Activated naive CD4-positive, alpha-beta T cell treated with anti-CD3 and anti-CD28 coated beads, Interleukin-2, amount 10 ng/mL, durations not matched to agents 7 days and 5 days (primary cell): Measurements from ENCODE around the gene JAZF1.
A peak's percentile ranks its signal among the peaks of the same experiment; 100 is the strongest.

ENCODE experiments used
- CTCF ChIA-PET: fragments of 350-600 bp; sonication (Branson Sonifier 250); formaldehyde crosslinking; loops from one replicate; lab custom pipeline; 2021; ENCODE audit warnings: antibody characterized with exemption; lab: Charles Lee
- DNase-seq: peaks from one replicate; pipeline ENCODE4 v3.0.0-alpha.2; 2020
- H3K27ac Mint-ChIP-seq: one replicate; pipeline ENCODE4 v1.8.0; 2021; ENCODE audit warnings: mild to moderate bottlenecking, moderate library complexity, mixed read lengths
- H3K27me3 Mint-ChIP-seq: one replicate; pipeline ENCODE4 v1.8.0; 2021; ENCODE audit warnings: mild to moderate bottlenecking, mixed read lengths
- H3K36me3 Mint-ChIP-seq: one replicate; pipeline ENCODE4 v1.8.0; 2021; ENCODE audit warnings: mixed read lengths
- H3K4me1 Mint-ChIP-seq: one replicate; pipeline ENCODE4 v1.8.0; 2021; ENCODE audit warnings: mixed read lengths
- H3K4me3 Mint-ChIP-seq: one replicate; pipeline ENCODE4 v1.8.0; 2021; ENCODE audit warnings: mild to moderate bottlenecking, moderate library complexity, mixed read lengths
- H3K9me3 Mint-ChIP-seq: one replicate; pipeline ENCODE4 v1.8.0; 2021; ENCODE audit warnings: mixed read lengths

Gene JAZF1

DNA sequence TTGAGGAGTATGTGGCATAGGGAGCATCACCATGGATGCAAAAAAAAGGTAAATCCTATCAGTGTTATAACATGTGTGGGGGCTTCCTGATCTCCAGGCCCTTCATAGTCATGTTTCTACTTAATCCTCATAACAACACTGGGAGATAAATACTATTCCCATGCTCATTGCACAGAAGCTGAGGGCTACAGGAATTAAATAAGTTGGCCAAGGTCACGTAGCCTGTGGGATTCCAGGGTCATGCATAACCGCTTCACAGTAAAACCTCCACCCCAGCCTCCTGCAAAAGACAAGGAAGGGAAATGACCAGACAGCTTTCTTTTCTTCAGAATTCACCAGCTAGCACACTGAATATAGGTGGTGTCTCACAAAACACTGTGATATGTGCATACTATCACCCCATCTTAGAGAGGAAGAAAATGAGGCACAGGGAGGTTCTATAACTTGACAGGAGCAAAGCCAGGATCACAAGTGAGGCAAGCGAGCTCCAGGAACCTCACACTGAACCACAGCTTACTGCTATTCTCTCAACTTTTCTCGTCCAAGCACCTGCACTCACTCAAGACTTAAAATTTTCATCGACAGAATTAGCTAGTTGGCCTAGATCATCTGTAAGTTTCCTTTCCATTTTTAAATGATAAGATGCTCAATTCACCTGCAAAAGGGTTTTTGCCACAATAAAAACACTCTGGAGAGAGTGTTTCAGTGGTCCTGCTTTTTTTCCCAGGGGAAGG is 13.4 kb downstream of the JAZF1 start:
- CTCF ChIA-PET: no interaction called here
- no peak for DNase-seq
- H3K36me3 Mint-ChIP-seq: no peaks in the 10 kb centered on the region
- no peak overlapping the region for H3K4me3 Mint-ChIP-seq
- H3K27me3 Mint-ChIP-seq: no peaks in the 10 kb centered on the region
- H3K9me3 Mint-ChIP-seq: no peaks in the 10 kb centered on the region
- no peaks in the 10 kb centered on the region for H3K4me1 Mint-ChIP-seq
- no peak overlapping the region for H3K27ac Mint-ChIP-seq

DNA sequence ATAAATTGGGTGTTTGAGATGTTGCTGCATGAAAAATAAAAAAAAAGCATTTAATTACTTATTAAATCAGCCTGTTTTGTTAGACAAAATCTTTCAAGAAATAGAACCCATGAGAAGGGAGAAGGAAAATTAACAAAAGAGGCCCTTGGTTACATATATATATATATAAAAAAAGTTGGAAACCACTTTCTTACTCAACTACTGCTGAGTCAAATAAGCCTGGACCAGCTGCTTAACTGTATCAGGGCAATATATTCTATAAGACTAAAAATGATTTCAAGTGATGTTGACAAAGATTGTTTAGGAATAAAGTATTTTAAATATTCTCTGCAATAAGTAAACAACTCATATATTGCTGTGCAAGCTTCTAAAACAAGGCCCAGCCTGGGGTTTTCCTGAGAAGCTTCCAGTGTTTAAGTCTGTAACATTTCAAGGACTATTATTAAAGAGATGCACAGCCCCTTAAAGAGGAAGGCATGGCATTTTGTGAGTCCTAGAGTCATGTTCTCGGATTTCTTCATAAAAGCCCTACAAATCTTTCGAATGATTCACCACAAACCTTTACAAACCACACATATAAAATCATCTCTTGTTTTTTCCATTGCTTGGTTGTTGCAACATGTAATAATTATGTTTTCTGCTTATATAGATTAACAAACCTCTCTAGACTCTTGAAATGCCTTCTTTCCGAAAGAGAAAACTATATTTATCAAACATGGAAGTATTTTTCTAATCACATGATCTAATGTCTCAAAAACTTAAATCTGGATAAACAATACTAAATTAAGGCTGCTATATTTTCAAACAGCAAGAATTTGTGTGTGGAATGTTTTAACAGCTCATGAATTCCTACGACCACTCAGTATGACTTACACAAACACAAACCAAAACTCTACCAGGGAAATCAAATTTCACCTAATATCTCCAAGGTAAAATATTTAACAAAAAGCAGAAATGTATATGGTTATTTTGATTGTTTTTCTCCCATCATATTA is 14.3 kb downstream of the JAZF1 start:
- Mint-ChIP-seq H3K4me3 (no peak overlapping the region), H3K27me3 (no peaks in the 10 kb centered on the region), H3K27ac (no peak overlapping the region), H3K9me3 (no peaks in the 10 kb centered on the region), H3K4me1 (no peaks in the 10 kb centered on the region), H3K36me3 (no peaks in the 10 kb centered on the region)
- CTCF ChIA-PET: interaction anchor here (1.2 to 1.4 kb wide), 2 partner anchors 8 to 12 kb away, joined by 3 read pairs; no protein-coding TSS in a partner anchor
- DNase-seq: no peak

DNA sequence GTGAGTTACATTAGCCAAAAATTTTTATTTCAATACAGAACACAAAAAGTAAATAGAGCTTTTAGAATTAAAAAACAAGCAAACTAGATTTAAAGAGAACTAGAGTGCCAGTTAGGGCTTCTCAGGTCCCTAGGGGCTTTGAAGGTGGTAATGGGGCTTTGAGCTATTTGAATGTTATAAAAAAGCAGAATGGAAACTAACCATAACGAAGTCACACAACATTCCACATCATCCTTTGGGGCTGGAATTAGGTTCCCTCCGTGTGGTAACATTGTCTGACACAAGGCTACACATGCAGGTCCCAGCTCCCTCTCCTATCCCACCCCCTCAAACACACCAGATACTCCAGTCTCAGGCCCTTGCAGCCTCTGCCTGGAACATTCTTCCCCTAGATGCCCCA is 15.3 kb downstream of the JAZF1 start:
- Mint-ChIP-seq H3K4me1 (no peaks in the 10 kb centered on the region), H3K9me3 (no peaks in the 10 kb centered on the region), H3K27ac (no peak overlapping the region), H3K36me3 (no peaks in the 10 kb centered on the region), H3K4me3 (no peak overlapping the region), H3K27me3 (no peaks in the 10 kb centered on the region)
- CTCF ChIA-PET: interaction anchor here (1.2 to 1.4 kb wide), 2 partner anchors 9 to 13 kb away, joined by 3 read pairs; no protein-coding TSS in a partner anchor
- no peak for DNase-seq

DNA sequence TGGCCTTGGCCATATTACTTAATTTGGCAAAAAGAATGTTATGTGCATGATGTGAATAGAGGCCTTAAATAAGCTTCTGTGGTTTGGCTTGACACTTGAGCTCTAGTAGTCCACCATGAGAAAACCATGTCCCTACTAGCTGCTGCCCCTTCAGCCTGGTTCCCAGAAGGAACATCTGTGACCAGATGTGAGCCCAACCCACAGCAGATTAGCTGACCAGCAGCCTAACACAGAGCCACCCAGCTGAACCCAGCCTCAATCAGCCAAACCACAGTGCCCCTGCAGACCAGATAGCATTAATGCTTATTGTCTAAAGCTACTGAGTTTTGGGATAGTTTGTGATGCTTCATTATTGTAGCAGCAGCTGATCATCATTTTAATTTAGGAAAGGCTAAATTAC is 16.6 kb downstream of the JAZF1 start:
- Mint-ChIP-seq H3K27me3 (no peaks in the 10 kb centered on the region), H3K36me3 (no peaks in the 10 kb centered on the region), H3K4me1 (no peaks in the 10 kb centered on the region), H3K27ac (no peak overlapping the region), H3K4me3 (no peak overlapping the region), H3K9me3 (no peaks in the 10 kb centered on the region)
- CTCF ChIA-PET: no interaction called here
- DNase-seq: no peak

DNA sequence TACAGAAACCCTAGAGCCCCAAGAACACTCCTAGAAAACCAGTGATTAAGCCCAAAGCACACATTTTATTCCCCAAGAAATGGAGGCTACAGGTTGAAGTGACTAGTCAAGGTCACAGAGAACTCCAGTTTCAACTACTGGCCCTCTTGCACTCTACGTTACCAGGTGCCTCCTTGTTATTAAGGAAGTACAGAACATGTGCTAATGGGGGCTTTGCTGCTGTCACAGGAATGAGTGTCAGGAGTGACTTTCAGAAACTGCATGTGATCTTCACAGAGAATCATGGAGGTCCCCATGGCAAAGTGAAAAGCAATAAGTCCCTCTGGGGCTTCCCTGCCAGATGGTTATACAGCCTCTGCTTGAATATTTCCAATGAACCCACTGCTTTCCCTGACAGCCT is 19.3 kb downstream of the JAZF1 start:
- H3K4me1 Mint-ChIP-seq: no peaks in the 10 kb centered on the region
- H3K4me3 Mint-ChIP-seq: no peak overlapping the region
- no peaks in the 10 kb centered on the region for H3K9me3 Mint-ChIP-seq
- CTCF ChIA-PET: no interaction called here
- H3K27me3 Mint-ChIP-seq: peaks cover 3% of the 10 kb centered on the region
- H3K36me3 Mint-ChIP-seq: no peaks in the 10 kb centered on the region
- DNase-seq: no peak
- no peak overlapping the region for H3K27ac Mint-ChIP-seq

DNA sequence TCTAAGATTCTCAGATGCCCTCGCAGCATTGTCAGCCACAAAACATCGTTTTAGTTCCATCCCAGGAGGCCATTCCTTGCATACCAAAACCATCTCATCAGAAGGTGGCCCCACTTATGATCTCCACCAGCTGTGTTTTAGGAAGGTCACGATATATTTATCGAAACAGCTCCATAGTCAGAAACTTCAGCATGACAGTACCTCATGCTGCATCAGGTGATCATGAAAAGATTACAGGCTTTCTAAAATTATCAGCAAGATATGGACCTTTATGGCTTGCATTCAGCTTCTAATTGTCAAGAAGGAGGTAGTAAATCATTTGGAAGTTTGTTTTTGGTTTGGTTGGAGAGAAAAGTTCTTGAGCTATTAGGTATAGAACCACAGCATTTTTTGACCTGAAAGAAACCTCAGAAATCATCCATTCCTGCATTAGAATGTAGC is 20.0 kb downstream of the JAZF1 start:
- no peak for DNase-seq
- no peaks in the 10 kb centered on the region for H3K36me3 Mint-ChIP-seq
- H3K4me3 Mint-ChIP-seq: no peak overlapping the region
- no peaks in the 10 kb centered on the region for H3K9me3 Mint-ChIP-seq
- H3K27ac Mint-ChIP-seq: no peak overlapping the region
- peaks cover 4% of the 10 kb centered on the region for H3K4me1 Mint-ChIP-seq
- CTCF ChIA-PET: no interaction called here
- peaks cover 3% of the 10 kb centered on the region for H3K27me3 Mint-ChIP-seq

DNA sequence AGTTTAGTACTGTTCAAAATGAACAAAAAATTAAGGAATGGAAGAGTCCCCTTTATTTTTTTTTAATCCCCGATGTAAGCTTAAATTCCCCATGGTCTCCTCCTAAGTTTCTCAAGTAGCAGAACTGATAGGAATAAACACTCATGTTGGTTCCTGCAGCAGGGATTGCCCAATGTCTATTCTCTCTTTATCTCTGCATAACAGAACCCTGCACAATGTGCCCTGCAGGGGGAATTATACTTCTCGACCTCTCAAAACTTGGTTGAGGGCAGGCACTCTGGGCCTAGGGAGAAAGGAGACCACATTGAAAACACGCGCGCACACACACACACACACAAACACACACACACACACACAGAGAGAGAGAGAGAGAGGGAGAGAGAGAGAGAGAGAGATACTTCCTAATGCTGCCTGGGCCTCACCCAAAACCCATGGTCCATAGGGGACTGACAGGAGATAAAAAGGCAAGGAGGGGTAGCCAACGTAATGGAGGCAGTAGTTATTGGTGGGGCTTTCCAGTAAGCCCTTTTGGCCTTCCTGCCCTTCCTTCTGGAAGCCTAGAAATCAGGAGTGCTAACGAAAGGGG is 22.7 kb downstream of the JAZF1 start:
- Mint-ChIP-seq H3K36me3 (peaks cover 2% of the 10 kb centered on the region), H3K4me1 (peaks cover 23% of the 10 kb centered on the region), H3K27ac (no peak overlapping the region), H3K27me3 (peaks cover 3% of the 10 kb centered on the region), H3K4me3 (no peak overlapping the region), H3K9me3 (no peaks in the 10 kb centered on the region)
- CTCF ChIA-PET: no interaction called here
- DNase-seq: no peak

DNA sequence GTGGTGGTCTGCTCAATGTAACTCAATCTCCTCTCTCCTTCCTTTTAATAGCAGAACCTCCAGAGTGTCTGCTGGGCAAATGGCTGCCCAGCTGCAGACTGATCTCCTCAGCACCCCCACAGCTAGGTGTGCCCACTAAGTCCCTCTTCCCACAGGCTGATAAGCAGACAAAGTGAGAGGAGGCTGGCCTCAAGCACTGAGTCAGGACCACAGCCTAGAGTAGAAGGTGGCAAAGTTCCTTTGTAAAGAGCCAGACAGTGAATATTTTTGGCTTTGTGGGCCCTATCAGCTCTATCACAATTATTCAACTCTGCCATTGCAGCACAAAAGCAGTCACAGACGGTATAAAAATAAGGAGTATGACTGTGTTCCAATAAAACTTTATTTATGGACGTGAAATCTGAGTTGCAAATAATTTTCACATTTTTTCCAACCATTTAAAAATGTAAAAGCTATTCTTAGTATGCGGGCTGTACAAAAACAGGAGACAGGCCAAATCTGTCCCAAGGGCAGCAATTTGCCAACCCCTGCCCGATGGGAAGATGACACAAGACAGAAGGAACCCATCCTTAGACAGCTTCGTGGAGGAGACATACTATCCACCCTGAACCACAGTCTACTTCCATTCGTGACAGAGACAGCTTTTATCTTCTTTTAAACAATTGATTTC is 23.4 kb downstream of the JAZF1 start:
- peaks cover 2% of the 10 kb centered on the region for H3K36me3 Mint-ChIP-seq
- H3K9me3 Mint-ChIP-seq: no peaks in the 10 kb centered on the region
- no peak for DNase-seq
- CTCF ChIA-PET: no interaction called here
- H3K27me3 Mint-ChIP-seq: peaks cover 3% of the 10 kb centered on the region
- no peak overlapping the region for H3K27ac Mint-ChIP-seq
- peaks cover 29% of the 10 kb centered on the region for H3K4me1 Mint-ChIP-seq
- H3K4me3 Mint-ChIP-seq: no peak overlapping the region

DNA sequence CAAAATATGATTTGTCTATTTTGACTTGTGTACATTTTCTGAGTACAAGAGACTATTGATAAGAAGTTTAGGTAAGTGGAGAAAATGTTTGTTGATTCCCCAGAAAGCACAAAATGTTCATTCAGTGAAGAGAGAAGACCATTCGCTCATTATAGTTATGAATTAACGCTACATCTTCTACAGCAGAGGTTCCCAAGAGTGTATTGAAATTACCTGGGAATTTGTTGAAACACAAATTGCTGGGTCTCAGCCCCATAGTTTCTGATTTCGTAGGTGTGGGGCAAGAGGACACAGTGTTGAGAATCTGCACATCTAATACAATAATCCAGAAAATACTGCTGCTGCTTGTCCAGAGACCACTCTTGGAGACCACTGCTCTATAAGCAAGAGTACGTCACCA is 24.2 kb downstream of the JAZF1 start:
- Mint-ChIP-seq H3K9me3 (no peaks in the 10 kb centered on the region), H3K4me1 (peaks cover 34% of the 10 kb centered on the region), H3K36me3 (peaks cover 2% of the 10 kb centered on the region), H3K4me3 (no peak overlapping the region), H3K27ac (no peak overlapping the region), H3K27me3 (peaks cover 3% of the 10 kb centered on the region)
- CTCF ChIA-PET: no interaction called here
- no peak for DNase-seq

DNA sequence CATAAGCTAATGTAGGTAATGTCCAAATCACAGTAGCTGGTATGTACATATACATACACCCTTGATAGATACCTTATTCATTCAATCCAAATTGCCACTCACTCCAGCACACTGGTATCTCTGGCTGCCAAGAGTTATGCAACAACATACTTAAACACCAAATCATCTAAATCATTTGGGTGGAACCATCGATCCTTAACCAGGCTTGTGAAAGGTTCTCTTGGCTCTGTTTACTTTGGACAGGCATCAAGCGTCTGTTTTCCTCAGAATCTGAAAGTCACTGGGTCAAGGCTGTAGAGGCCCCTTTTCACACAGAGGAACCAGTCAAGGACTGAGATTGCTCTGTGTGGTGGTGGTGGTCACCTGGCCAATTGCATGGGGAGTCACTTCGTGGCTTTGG is 24.6 kb downstream of the JAZF1 start:
- Mint-ChIP-seq H3K4me1 (peaks cover 34% of the 10 kb centered on the region), H3K27ac (no peak overlapping the region), H3K9me3 (no peaks in the 10 kb centered on the region), H3K36me3 (peaks cover 2% of the 10 kb centered on the region), H3K27me3 (peaks cover 3% of the 10 kb centered on the region), H3K4me3 (no peak overlapping the region)
- DNase-seq: no peak
- CTCF ChIA-PET: no interaction called here

DNA sequence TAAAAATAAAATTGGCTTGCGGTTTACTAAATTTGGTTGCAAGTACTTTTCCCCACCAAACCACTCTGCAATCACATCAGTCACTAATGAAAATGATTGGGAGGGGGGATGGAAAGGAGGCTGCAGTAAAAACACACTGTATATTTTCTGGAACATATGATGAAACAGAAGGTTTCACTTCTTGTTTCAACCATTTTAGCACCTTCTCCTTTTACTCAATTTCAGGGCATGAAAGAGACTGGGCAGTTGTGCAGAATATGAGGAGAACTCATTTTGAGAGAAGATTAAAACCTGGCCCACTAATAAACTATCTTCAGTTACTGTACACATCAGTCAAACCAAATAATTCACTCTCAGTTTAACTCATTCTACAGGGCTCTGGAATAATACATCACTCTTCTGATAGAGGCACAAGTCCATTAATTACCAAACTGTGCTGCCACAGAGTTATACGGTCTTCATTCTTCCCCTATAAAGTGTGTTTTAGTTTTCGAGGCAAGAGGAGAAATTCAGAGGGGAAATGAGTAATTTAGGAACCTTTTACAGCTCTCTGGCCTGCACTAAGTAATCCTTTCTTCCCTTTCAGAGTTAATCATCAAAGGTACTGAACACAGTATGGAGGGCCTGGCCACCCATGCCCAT is 25.5 kb downstream of the JAZF1 start:
- CTCF ChIA-PET: no interaction called here
- peaks cover 34% of the 10 kb centered on the region for H3K4me1 Mint-ChIP-seq
- no peaks in the 10 kb centered on the region for H3K9me3 Mint-ChIP-seq
- no peak overlapping the region for H3K27ac Mint-ChIP-seq
- no peak overlapping the region for H3K4me3 Mint-ChIP-seq
- no peak for DNase-seq
- H3K36me3 Mint-ChIP-seq: peaks cover 2% of the 10 kb centered on the region
- peaks cover 3% of the 10 kb centered on the region for H3K27me3 Mint-ChIP-seq

DNA sequence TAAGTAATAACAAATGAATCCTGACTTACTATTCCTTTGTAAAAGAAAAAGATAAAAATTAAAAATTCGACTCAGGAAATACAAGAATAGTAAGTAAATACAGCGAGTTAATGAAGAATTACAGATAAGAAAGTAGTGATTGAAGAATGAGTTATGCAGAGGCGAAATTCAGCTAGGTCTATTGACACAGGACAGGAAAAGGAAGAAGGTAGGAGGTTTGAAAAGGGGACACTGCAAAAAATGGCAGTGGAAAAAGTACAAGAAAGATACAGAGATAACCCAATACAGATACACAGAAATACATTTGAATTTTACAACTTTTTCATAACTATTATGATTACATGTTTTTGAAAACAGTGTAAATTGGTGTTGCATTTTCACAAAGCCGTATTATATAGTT is 28.0 kb downstream of the JAZF1 start:
- CTCF ChIA-PET: no interaction called here
- H3K4me3 Mint-ChIP-seq: no peak overlapping the region
- DNase-seq: no peak
- no peaks in the 10 kb centered on the region for H3K27me3 Mint-ChIP-seq
- H3K36me3 Mint-ChIP-seq: peaks cover 2% of the 10 kb centered on the region
- H3K4me1 Mint-ChIP-seq: peaks cover 38% of the 10 kb centered on the region
- no peaks in the 10 kb centered on the region for H3K9me3 Mint-ChIP-seq
- H3K27ac Mint-ChIP-seq: no peak overlapping the region

DNA sequence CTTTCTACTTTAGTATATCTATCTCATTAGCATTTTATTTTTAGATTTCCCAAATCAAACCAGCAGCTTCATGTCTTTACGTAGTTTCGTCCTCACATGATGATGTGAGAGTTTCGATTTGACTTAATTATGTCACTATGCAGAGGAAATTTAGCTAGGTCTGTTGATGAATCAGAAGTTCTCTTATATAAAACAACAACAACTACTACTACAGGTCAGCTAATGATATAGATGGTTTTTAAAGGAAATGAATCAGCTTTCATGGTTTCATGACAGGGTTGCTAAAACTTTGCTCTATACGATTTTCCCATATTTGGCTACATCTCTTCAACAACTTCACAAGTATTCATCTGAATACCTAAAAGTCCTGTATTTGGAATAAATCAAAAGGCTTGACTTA is 28.6 kb downstream of the JAZF1 start:
- Mint-ChIP-seq H3K27me3 (no peaks in the 10 kb centered on the region), H3K9me3 (no peaks in the 10 kb centered on the region), H3K4me3 (no peak overlapping the region), H3K36me3 (peaks cover 2% of the 10 kb centered on the region), H3K4me1 (peaks cover 38% of the 10 kb centered on the region), H3K27ac (peak overlapping the region; percentile 6)
- CTCF ChIA-PET: no interaction called here
- no peak for DNase-seq
